ENCODE results near the gene TLNRD1.
A peak's percentile ranks its signal among the peaks of the same experiment; 100 is the strongest.

The TLNRD1 gene

GRCh38 chr15:81029414-81030300 is 28.9 kb downstream of the TLNRD1 start:
- DNase-seq: no peak

GRCh38 chr15:81030301-81030750 is 29.6 kb downstream of the TLNRD1 start:
- DNase-seq: no peak

GRCh38 chr15:81031203-81031602 is 30.5 kb downstream of the TLNRD1 start:
- DNase-seq: no peak

- no peak for DNase-seq
Measured at GRCh38 chr15:81032355-81032754, 31.6 kb downstream of the TLNRD1 start.

- DNase-seq: no peak
Measured at GRCh38 chr15:81032818-81033217, 32.1 kb downstream of the TLNRD1 start.

- no peak for DNase-seq
Measured at GRCh38 chr15:81033508-81033907, 32.8 kb downstream of the TLNRD1 start.

- no peak for DNase-seq
Measured at GRCh38 chr15:81037952-81038743, 37.4 kb downstream of the TLNRD1 start.

GRCh38 chr15:81038975-81039607 is 38.4 kb downstream of the TLNRD1 start:
- no peak for DNase-seq

GRCh38 chr15:81040757-81041156 is 40.0 kb downstream of the TLNRD1 start:
- no peak for DNase-seq

- DNase-seq: no peak
Measured at GRCh38 chr15:81043281-81043934, 42.7 kb downstream of the TLNRD1 start.

- no peak for DNase-seq
Measured at GRCh38 chr15:81043935-81044575, 43.3 kb downstream of the TLNRD1 start.

GRCh38 chr15:81046290-81046689 is 45.6 kb downstream of the TLNRD1 start:
- no peak for DNase-seq

- DNase-seq: no peak
Measured at GRCh38 chr15:81047928-81048327, 47.2 kb downstream of the TLNRD1 start.

- peak in 1 of 2 experiments; percentile 51 for DNase-seq
Measured at GRCh38 chr15:81049835-81050234, 49.1 kb downstream of the TLNRD1 start.

- DNase-seq: no peak
Measured at GRCh38 chr15:81050259-81050658, 49.5 kb downstream of the TLNRD1 start.

GRCh38 chr15:81050805-81051204 is 50.1 kb downstream of the TLNRD1 start:
- peak in 1 of 2 experiments; percentile 66 for DNase-seq

- DNase-seq: no peak
Measured at GRCh38 chr15:81052046-81052445, 51.3 kb downstream of the TLNRD1 start.

- DNase-seq: no peak
Measured at GRCh38 chr15:81053621-81054020, 52.9 kb downstream of the TLNRD1 start.

GRCh38 chr15:81054236-81054635 is 53.5 kb downstream of the TLNRD1 start:
- peak; percentile 40 to 80 for DNase-seq

Data from NCI-H446 (cell line).